Hepatocyte (in vitro differentiated cells): ENCODE results near the gene PDE4D.

Experiments used
- EZH2phosphoT487 ChIP-seq: fragments of 200-600 bp; sonication (generic); IDR thresholded peaks from one replicate; pipeline ENCODE4 v1.6.1; 2018; ENCODE audit warnings: antibody characterized with exemption, mild to moderate bottlenecking, low read depth, moderate library complexity; ENCODE audit not compliant: unreplicated experiment, severe bottlenecking
- TF ChIP-seq, protein P1 (sequence below): fragments of 200-600 bp; sonication (generic); IDR thresholded peaks from 2 replicates; pipeline ENCODE4 v1.5.1; 2016; ENCODE audit warnings: antibody characterized with exemption, mild to moderate bottlenecking; ENCODE audit not compliant: poor library complexity

GRCh38 chr5:59330680-59331079 lies 562.8 kb downstream of the PDE4D start:
- TF ChIP-seq, protein P1, sequence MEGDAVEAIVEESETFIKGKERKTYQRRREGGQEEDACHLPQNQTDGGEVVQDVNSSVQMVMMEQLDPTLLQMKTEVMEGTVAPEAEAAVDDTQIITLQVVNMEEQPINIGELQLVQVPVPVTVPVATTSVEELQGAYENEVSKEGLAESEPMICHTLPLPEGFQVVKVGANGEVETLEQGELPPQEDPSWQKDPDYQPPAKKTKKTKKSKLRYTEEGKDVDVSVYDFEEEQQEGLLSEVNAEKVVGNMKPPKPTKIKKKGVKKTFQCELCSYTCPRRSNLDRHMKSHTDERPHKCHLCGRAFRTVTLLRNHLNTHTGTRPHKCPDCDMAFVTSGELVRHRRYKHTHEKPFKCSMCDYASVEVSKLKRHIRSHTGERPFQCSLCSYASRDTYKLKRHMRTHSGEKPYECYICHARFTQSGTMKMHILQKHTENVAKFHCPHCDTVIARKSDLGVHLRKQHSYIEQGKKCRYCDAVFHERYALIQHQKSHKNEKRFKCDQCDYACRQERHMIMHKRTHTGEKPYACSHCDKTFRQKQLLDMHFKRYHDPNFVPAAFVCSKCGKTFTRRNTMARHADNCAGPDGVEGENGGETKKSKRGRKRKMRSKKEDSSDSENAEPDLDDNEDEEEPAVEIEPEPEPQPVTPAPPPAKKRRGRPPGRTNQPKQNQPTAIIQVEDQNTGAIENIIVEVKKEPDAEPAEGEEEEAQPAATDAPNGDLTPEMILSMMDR: no peak
- no peak for TF ChIP-seq EZH2phosphoT487
